GM19328 (cell line): ENCODE data around the gene LRMDA.

Experiments
- ATAC-seq: cut with Tn5 transposase; IDR thresholded peaks from one replicate; pipeline ENCODE4 v1.9.1; 2021; ENCODE audit warnings: mild to moderate bottlenecking, moderate library complexity; ENCODE audit not compliant: unreplicated experiment

The LRMDA gene

DNA sequence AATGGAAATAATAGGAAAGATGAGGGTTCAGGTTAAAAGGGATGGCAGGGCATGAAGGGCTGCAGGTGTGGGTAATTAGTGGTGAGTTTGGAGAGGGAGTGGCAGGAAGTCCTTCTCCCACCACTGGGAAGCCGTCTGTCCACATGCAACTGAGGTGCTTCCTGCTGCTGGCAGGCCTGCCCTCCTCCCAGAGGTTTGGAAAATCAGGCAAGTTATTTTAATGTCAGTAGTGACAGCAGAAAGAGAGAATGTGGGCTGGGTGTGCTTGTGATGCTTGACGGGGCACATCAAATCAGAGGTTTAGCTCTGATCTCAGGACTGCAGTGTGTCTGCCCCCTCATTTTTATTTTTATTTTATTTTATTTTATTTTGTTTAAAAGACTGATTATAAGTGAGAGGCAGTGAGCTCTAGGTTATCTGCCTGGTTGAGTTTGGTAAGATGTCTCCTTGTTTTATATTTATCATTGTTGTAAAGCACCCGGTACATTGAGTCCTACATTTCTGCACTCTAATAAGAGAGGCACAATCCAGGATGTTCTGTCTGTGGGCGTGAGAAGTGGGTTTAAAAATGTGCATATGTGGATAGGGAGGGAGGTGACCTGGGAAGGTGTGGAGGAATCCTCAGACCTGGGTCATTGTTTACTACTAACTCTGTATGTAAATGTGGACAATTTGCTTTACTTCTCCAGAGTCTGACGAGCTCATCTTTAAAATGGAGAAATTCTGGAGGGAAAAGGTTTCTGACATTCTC is 504.4 kb downstream of the LRMDA start:
- ATAC-seq = no peak

DNA sequence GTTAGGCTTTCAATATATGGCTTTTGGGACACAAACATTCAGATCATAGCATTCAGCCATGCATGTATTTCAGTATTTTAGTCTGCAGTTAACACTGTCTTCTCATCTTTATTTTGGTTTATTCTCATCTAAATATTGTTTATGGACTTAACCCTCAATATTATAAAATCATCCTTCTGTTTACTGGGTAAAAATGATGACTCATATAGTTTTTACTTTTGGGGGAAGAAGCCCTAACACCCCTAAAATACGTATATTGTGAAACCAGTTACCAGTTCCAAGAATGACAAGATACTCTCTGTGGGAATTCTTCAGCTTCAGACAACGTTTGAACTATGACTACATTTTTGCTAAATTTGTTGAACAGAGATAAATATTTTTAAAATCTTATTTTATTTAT is 505.4 kb downstream of the LRMDA start:
- ATAC-seq = no peak

DNA sequence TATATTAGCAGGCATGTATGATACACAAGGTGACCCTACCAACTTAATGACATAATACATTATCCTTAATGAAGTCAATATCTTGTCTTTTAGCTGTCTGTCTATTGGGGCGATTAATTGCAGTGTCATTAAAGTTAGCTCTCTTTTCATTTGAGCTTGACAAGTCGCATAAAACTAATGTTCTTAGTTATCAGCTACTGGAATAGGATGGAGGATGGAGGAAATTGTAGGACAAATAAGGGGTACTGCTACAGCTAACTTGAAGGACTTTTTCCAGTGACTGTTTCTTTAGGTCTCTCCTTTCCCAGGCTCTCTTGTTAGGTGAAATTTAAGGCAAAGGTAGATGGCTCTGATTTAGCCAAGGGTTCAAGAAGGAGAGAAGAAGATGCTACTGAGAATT is 506.4 kb downstream of the LRMDA start:
- ATAC-seq = no peak

DNA sequence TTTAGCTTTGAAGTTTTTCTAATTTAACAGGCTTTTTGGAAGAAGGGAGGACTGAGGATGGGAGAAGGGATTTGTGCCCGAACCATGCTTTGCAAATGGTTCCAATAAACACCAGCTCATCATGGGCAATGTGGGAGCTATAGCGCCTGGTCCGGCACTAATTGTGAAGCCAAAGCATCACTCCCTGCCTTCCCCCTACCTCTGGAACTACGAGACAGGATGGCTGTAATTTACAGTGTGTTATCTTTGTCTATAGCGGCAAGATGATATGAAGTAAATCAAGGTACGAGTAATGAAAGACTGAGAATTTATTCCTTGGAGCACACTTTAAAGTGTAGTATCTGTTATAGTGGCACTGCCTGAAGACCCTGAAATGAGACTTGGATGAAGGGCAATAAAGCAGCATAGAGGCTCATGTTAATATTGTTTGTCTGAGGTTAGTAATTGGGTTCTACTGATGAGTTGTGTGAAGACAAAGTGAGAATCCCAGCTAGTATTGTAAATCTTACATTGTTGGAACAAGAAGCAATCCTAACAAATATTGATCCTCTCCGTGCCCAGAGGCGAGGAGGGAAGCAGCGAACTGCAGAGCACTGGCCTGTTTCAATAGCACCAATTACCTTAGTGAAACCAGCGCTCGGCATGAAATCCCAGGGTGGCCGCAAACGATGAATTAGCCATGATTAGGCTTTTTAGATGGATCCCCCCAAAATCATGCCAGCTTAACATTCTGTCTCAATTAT is 507.1 kb downstream of the LRMDA start:
- ATAC-seq = no peak

DNA sequence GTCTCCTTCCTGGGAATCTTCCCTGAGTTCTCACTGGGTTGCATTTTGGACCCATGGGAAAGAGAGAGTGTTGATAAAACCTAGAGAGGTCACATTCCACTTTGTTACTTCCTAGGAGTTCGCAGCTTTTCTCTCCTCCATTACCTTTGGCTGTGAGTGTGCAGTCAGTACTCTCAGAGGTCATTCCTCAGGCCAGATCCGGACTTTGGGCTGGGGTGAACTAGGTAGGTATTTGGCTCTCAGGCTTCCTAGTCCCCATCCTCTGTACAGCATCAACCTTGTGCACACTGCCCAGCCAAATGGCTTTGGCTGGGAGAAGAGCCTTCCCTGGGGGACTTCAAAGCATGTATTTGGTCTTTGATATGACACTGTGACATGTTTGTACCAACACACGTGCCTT is 508.1 kb downstream of the LRMDA start:
- ATAC-seq = no peak

DNA sequence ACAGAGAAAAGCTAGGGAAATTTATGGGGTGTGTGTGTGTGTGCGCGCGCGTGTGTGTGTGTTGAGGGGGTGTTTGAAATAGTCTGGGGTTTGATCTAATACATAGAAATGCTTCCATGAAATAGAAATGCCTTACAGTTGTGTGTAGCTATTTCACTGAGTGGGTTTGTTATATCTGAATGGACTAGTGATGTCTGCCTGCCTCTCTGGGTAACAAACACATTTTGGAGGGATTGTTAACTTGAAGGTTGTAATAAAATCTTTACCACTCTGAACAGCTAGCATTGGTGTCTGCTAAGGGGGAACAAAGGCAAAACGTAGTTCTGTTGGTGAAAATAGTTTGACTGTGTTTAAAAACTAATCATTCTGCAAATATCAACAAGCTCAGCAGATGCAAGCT is 509.3 kb downstream of the LRMDA start:
- ATAC-seq = no peak

DNA sequence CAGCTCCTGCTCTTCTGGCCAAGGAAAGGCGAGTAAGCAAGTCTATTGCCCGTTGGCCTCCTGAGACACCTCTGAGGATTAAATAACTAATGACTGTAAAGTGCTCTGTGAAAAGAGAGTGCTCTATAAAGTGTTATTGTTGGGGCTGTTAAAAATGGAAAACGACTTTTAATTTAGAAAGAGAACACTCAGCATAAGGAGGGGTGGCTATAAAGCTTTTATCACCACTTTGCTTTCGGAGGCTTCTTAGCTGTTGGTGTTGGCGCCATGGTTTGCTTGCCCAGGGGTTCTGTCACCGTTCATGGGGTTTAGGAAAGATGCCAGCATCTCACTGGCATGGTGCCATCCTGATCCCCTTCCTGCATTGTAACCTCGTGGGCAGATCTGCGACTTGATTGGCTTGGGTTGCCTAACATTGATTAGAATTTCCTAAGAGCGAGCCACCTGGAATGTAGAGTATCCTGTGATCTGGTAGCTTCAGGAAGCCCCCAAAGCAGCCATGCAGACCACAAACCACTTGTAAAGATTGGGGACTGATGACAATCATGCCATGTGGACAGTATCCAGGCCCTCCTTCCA is 509.9 kb downstream of the LRMDA start:
- ATAC-seq = no peak

DNA sequence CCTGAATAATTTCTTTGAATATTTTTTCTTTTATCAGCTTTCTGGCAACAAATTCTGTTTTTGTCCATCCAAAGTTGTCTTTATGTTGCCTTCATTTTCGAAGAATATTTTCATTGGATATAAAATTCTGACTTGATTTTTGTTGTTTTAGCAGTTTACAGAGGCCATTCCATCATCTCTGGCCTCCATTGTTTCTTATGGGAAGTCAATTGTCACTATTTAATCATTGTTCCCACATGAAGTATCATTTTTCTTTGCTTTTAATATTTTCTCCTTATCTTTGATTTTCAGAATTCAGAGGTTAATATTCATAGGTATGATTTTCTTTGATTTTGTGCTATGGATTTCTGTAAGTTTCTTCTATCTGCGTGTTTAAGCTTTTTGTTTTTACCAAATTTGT is 512.6 kb downstream of the LRMDA start:
- ATAC-seq = no peak

DNA sequence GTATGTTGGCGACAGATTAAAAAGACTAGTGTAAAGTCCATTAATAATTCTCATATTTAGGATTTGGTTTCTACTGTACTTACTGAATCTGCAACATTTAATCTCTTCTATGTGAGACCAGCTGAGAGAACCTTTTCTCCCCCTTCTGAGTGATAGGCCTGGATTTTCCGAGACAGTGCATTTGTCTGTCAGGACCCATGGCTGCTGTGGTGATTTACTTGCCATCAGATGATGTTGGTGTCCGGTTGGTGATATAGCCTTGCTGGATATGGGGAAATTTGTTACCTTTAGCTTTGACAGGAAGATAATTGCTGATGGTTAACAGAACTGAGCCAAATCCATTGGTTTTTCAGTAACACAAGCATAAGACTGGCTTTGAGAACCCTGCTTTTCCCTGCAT is 517.2 kb downstream of the LRMDA start:
- no peak for ATAC-seq

DNA sequence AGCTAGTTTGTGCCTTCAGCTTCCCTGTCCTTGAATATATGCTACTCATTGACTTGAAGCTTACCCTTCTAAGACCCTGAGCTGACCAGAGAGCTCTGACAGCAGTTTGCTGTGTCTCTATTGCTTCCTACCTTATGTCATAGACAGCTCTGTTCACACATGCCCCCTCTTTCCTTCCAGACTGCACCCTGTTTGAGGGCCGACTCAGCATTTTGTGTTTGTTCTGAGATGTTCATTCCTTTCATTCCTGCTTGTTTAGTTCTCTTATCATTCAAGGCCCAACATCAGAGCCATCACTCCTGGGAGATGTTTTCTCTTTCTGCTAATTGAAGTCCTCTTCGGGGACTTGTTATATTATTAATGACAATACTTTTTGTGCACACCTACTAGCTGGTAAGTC is 518.9 kb downstream of the LRMDA start:
- no peak for ATAC-seq

DNA sequence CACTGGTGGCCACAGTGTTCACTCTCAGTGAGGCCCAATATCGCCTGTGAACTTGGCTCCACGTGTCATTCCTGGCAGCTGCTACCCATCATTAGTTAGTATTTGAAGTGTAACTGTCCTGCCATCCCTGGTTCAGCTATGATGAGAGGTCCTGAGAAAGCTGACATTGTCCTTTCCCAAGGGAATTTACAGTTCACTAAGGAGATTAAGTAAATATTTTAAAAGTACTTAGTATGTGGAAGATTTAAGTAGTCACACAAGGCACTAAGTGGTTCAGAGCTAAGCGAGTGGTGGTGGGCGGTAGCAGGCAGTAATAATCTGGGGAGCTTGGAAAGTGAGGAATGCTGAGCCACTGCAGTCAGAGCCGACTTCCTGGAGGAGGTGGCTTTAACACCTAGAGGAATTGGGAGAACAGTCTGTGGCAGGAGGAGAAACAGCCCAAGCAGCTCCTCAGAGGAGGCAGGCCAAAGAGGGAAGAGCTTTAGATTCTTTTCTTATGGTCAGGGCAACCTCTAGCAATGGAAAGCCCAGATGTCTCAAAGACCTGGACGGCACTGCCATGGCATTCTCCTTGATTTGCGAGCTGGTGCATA is 519.7 kb downstream of the LRMDA start:
- no peak for ATAC-seq

DNA sequence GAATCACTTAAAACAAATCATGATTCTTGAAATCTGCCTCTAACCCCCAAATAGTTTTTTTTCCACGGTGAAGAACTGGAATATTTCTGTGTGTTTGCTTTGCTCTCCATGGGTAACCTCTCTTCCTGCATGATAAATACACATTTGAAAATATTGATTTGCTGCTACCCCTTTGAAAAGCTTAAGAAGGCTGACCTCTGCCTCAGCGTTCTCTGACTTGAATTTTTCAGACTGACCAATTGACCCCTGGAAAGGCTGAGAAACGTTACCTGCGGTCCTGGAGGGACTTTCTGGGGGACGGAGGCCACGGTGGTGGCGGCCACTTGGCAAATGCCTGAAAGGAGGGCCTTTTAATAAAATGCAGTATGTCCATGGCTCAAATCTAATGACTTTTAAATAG is 520.2 kb downstream of the LRMDA start:
- ATAC-seq = no peak

DNA sequence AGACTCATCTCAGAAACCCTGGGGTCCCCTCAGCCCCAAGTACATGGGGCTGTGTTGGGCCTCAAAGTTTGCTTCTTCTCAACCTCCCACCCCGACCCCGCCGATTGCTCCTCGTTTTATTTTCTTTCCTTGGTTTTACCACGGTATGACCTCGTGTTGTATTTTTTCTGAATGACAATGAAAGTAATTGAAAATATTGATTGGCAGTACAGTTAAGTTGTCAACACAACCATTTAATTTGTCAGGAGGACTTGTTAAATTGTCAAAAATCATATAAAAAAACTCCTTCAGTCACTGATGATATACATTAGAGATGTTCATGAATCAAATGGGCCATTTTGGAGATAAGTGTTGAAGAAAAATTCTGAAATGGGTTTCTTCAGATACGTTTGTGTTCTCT is 520.7 kb downstream of the LRMDA start:
- no peak for ATAC-seq

DNA sequence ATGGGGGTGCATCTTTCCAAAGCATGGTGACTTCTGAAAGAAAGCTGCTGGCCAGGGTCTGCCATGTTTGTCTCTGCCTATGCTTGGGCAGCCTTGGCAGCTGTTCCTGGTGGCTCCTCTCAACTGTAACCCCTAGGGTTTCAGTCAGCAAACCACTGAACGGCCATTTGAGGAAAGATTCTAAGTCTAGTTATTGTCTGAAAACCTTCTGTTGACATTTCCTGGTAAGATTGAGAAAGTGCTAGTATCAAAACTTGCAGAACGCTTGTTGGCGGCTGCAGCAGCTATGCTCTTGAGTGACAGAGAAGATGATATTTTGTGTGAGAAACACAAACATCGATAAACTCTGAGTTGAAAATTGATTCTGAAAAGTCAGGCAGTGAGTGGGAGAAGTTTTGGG is 523.1 kb downstream of the LRMDA start:
- no peak for ATAC-seq

DNA sequence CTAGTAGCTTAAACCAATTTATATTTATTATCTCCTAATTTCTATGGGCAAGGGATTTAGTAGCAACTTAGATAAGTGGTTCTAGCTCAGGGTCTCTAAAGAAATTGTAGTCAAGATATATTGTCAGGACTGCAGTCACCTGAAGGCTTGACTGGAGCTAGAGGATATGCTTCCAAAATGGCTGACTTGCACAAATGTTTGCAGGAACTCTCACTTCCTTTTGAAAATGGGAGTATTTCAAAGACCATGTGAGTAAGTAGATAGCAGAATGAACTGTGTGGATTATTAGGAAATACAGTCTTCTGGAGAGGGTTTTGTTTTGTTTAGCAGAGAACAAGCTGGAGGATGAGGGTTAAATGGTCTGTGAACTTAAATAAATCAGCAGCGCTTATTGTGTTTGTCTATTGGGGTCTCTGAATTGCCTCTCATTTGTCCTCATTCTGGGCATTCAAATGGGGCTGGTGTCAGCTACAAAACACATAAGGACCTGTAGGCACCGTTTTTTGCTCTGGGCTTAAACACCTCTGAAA is 524.6 kb downstream of the LRMDA start:
- no peak for ATAC-seq

DNA sequence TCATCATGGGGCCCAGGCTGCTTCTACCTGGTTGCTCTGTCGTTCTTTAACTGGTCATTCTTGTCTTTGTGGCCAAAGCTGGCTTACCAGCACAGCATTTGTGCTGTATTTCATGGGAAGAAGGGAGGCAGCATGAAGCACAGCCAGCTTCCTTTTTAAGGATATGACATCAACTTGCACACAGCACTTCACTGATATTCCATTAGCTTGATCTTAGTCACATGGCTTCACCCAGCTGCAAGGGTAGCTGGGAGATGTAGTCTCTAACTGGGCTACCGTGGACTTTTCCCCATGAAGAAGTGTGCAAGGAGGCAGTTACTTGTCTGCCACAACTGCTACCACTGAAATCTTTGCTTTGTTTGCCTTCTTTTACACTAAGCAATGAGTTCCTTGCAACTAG is 525.2 kb downstream of the LRMDA start:
- no peak for ATAC-seq

DNA sequence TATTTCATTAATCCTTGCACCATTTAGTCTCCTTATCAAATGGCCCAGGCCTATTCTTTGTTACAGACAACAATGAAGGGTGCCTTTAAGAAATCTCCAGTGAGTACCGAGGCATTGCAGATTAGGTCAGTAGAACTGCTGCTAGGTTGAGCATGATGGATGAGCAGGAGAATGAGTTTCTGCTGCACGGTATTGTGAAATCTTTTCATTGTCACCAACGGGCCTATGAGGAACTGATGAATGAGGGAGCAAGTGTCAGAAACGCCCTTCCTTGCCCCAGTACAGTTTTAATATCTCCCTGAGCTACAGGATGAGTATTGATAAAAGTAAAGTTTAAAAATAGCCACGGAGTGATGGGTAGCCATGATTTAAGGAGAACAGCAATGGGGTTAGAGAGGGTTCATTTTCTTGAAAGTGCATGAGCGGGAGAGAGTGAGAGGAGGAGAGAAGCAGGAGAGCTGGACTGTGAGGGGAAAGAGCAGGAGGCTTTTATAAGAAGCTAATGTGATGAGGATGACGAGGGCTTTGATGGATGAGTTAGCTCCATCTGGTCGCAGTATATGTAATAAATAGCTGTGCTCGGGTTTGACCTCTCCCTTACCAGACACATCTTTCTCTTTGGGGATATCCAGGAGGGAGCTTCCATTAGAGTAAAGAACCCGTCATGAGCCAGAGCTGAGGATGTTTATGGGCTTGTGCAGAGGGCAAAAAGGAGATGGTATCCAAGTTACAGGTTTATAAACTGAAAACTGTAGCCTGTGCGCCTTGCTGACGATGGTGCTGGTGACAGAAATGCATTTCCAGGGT is 526.1 kb downstream of the LRMDA start:
- ATAC-seq = no peak

DNA sequence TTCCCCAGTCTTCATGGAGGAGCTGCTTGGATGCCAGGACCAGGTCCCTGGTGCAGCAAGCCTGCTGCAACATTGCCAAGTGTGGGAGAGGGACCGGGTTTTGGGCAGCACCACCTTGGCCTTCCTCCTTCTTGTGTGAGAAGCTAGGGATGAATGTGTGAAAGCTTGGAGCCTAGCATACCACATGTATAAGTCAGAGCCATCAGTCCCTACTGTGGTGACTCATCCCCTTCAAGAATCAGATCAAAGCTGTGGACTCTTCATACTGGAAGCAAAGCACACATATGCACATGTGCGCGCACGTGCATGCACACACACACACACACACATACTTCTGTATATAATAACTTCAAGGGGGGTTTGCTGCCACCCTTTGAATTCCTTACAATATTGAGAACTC is 527.8 kb downstream of the LRMDA start:
- no peak for ATAC-seq

DNA sequence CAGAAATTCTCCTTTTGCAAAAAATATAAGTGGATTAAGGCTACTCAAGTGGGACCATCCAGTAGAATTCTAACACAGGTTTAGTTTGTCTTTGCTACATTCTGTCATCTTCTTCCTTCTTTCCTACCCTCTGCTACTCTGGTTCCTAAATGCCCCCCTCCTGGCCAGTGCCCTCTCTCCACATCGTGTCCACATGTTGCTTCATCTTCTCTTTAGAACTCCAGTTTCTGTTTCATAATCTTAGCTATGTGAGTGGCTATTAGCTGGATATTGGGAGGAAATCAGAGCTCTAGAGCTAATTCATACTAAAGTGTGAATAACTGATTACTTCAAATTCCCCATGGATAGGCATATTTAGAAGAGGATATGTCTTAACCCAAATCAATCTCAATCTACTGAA is 528.5 kb downstream of the LRMDA start:
- ATAC-seq = no peak

DNA sequence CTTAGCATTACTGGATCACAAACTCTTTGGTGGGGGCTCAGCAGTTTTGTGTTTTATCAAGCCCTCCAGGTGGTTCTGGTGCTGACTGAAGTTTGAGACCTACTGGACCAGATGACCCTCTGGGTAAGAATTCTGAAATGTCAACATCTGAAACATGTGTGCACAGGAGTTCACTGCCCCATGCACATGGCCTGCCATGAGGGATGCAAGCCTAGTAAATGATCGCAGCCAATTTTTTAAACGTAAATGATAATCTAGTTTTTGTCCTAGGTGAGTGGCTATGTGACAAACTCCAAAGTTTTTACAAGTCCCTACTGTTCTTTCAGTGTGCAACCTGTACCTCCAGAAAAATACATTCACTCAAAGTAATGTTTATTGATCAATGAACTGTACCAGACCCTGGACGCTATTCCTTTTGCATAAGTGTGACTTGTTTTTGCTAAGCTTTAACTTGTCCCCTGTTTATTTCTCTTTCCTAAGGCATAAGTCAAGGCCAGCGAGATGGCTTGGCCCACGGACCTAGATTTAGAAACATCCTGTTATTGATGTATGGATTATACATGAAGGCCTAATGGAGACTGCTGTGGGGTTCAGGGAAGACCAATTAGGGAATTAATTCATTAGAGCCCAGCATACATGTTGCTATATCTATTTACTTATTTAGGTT is 531.1 kb downstream of the LRMDA start:
- ATAC-seq = no peak
